AG04449 (cell line): ENCODE data around the gene RPLP2.

Source experiments
- CTCF ChIA-PET: fragments of 350-600 bp; formaldehyde crosslinking; extraction: SDS; loops from one replicate; lab custom pipeline; 2021; ENCODE audit warnings: antibody characterized with exemption; lab: Yijun Ruan, JAX
- POLR2A ChIA-PET: fragments of 400-600, 350-600 bp; formaldehyde crosslinking; extraction: SDS; loops from one replicate; lab custom pipeline; 2020; ENCODE audit warnings: antibody characterized with exemption, inconsistent platforms; lab: Yijun Ruan, JAX
- DNase-seq: peaks from one replicate; pipeline ENCODE4 v3.0.0-alpha.2; 2010; ENCODE audit warnings: low read depth, low spot score
- H3K4me3 ChIP-seq: 2 replicates; pipeline ENCODE4 v1.5.1; 2011; ENCODE audit warnings: low read depth, mild to moderate bottlenecking, control low read depth, low read length
- CTCF ChIP-seq: IDR thresholded peaks from one replicate; pipeline ENCODE4 v1.5.1; 2011; ENCODE audit warnings: mild to moderate bottlenecking, moderate library complexity, low read length, control low read depth, inconsistent platforms; ENCODE audit not compliant: insufficient read depth; ENCODE audit errors: missing control alignments

The RPLP2 gene

GRCh38 chr11:850775-851763 lies 41.3 kb downstream of the RPLP2 start:
- peak overlapping the region; percentile 48 for H3K4me3 ChIP-seq
- no peak for DNase-seq
- no peak for TF ChIP-seq CTCF
- POLR2A ChIA-PET, result no interaction called here
- CTCF ChIA-PET, result no interaction called here

GRCh38 chr11:852762-853161 lies 43.0 kb downstream of the RPLP2 start:
- no peak overlapping the region for H3K4me3 ChIP-seq
- no peak for TF ChIP-seq CTCF
- POLR2A ChIA-PET, result no interaction called here
- CTCF ChIA-PET, result no interaction called here
- DNase-seq, result no peak

GRCh38 chr11:853682-854448 lies 44.1 kb downstream of the RPLP2 start:
- TF ChIP-seq CTCF, result no peak
- H3K4me3 ChIP-seq, result no peak overlapping the region
- ChIA-PET POLR2A (no interaction called here), CTCF (interaction anchor here (1.9 kb wide), 1 partner anchor 9 kb away, joined by 4 read pairs; no protein-coding TSS in a partner anchor)
- no peak for DNase-seq

GRCh38 chr11:854601-855329 lies 45.0 kb downstream of the RPLP2 start:
- no peak overlapping the region for H3K4me3 ChIP-seq
- no peak for DNase-seq
- POLR2A ChIA-PET, result no interaction called here
- TF ChIP-seq CTCF, result no peak
- CTCF ChIA-PET, result interaction anchor here (1.9 to 9.3 kb wide), 2 partner anchors 8 to 10 kb away, joined by 4 to 58 read pairs; no protein-coding TSS in a partner anchor

GRCh38 chr11:855330-855674 lies 45.5 kb downstream of the RPLP2 start:
- no peak for TF ChIP-seq CTCF
- no peak overlapping the region for H3K4me3 ChIP-seq
- DNase-seq, result no peak
- POLR2A ChIA-PET, result no interaction called here
- CTCF ChIA-PET, result interaction anchor here (1.9 to 9.3 kb wide), 2 partner anchors 8 to 11 kb away, joined by 4 to 58 read pairs; no protein-coding TSS in a partner anchor
